Measurements from ENCODE around the gene BAZ2B.

The BAZ2B gene

GRCh38 chr2:159505196-159505595 is 111.2 kb downstream of the BAZ2B start:
- no peak for TF ChIP-seq CTCF (conservative IDR thresholded peaks at IDR 0.05; ENCODE audit: low read length)
- DNase-seq (ENCODE audit: low read depth) = peak; percentile 1
- no peak overlapping the region for H3K4me3 ChIP-seq (ENCODE audit: low read length)

GRCh38 chr2:159501743-159502142 is 114.6 kb downstream of the BAZ2B start:
- no peak for TF ChIP-seq CTCF (conservative IDR thresholded peaks at IDR 0.05; ENCODE audit: low read length)
- no peak for DNase-seq (ENCODE audit: low read depth)
- H3K4me3 ChIP-seq (ENCODE audit: low read length) = no peak overlapping the region

- DNase-seq (ENCODE audit: low read depth) = no peak
- H3K4me3 ChIP-seq (ENCODE audit: low read length) = no peak overlapping the region
- TF ChIP-seq CTCF (conservative IDR thresholded peaks at IDR 0.05; ENCODE audit: low read length) = no peak
Observed at GRCh38 chr2:159497847-159498246, 118.5 kb downstream of the BAZ2B start.

GRCh38 chr2:159497256-159497655 is 119.1 kb downstream of the BAZ2B start:
- DNase-seq (ENCODE audit: low read depth) = peak; percentile 79
- no peak for TF ChIP-seq CTCF (conservative IDR thresholded peaks at IDR 0.05; ENCODE audit: low read length)
- no peak overlapping the region for H3K4me3 ChIP-seq (ENCODE audit: low read length)

- TF ChIP-seq CTCF (conservative IDR thresholded peaks at IDR 0.05; ENCODE audit: low read length) = no peak
- DNase-seq (ENCODE audit: low read depth) = no peak
- H3K4me3 ChIP-seq (ENCODE audit: low read length) = no peak overlapping the region
Observed at GRCh38 chr2:159489476-159489875, 126.9 kb downstream of the BAZ2B start.

- TF ChIP-seq CTCF (conservative IDR thresholded peaks at IDR 0.05; ENCODE audit: low read length) = no peak
- no peak overlapping the region for H3K4me3 ChIP-seq (ENCODE audit: low read length)
- DNase-seq (ENCODE audit: low read depth) = no peak
Observed at GRCh38 chr2:159484532-159484931, 131.8 kb downstream of the BAZ2B start.

GRCh38 chr2:159476329-159476728 is 140.0 kb downstream of the BAZ2B start:
- H3K4me3 ChIP-seq (ENCODE audit: low read length) = no peak overlapping the region
- TF ChIP-seq CTCF (conservative IDR thresholded peaks at IDR 0.05; ENCODE audit: low read length) = no peak

More at GRCh38 chr2:159476329-159476728, 140.0 kb downstream of the BAZ2B start:
- DNase-seq (ENCODE audit: low read depth) = peak; percentile 9
